OCI-LY7 (cell line): ENCODE results near the gene NBPF15.
"Not testable (repeated sequence)": the region's sequence is repeated elsewhere in the genome, so short reads cannot be mapped to it uniquely, and the experiment has no call there.

Experiments
- EZH2phosphoT487 ChIP-seq: fragments of 200-600 bp; sonication (generic); IDR thresholded peaks from 2 replicates; pipeline ENCODE4 v1.6.1; 2018; ENCODE audit warnings: low read depth, borderline replicate concordance, mild to moderate bottlenecking, mixed run types, antibody characterized with exemption, low read length, moderate library complexity, mixed read lengths
- TF ChIP-seq, protein P1 (sequence below): fragments of 200-600 bp; sonication (generic); conservative IDR thresholded peaks from 2 replicates; pipeline ENCODE4 v1.5.1; 2014; ENCODE audit warnings: mild to moderate bottlenecking, antibody characterized with exemption, low read length, moderate library complexity, mixed read lengths

DNA sequence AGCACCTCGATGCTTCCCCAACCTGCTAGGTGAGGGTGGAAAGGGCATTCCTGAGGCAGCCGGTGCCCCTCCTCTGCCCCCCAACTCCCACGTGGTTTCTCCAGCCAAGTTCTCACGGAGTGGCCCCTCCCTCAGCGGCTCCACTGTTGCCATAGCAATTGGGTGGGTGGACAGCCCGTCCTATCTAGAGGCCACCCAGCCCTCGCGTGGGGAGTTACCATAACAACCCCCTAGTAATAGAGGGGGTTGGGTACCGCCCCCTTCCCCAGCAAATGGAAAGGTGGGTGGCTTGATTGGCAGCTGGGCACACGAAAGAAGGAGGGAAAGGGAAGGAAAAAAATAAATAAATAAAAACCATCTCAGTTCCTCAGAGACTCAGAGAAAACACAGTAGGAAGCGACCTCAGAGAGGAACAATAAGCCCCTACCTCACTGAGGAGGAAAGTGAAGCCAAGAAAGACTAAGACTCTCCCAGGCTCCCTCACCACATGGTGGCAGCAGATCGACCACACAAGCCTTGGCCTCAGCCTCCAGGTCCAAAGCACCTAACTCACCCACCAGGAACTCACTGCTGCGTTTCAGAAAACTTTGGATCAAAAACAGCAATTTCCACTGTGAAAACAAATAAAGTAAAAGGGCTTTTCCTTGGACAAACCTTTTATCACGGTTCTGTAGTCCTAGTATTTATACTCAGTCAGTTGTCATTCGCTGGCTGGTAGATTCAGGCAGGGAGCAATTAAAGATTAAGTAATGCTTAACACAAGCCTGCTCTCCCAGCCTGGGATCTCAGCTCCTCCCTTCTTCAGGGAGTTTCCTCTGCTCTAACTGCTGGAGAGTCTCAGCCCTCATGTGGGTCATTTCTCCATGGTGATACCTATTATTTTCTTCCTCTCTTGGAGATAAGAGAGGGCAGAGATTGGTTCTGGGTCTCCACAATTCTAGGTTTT, 23.9 kb upstream of the NBPF15 start:
- TF ChIP-seq, protein P1, sequence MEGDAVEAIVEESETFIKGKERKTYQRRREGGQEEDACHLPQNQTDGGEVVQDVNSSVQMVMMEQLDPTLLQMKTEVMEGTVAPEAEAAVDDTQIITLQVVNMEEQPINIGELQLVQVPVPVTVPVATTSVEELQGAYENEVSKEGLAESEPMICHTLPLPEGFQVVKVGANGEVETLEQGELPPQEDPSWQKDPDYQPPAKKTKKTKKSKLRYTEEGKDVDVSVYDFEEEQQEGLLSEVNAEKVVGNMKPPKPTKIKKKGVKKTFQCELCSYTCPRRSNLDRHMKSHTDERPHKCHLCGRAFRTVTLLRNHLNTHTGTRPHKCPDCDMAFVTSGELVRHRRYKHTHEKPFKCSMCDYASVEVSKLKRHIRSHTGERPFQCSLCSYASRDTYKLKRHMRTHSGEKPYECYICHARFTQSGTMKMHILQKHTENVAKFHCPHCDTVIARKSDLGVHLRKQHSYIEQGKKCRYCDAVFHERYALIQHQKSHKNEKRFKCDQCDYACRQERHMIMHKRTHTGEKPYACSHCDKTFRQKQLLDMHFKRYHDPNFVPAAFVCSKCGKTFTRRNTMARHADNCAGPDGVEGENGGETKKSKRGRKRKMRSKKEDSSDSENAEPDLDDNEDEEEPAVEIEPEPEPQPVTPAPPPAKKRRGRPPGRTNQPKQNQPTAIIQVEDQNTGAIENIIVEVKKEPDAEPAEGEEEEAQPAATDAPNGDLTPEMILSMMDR, result 0 out of 2 replicates have a peak, but pooled peaks have one; percentile 14
- not testable (repeated sequence) for TF ChIP-seq EZH2phosphoT487
